ENCODE measurements around the gene SYT2.
"Not testable (repeated sequence)": the region's sequence is repeated elsewhere in the genome, so short reads cannot be mapped to it uniquely, and the experiment has no call there.

The SYT2 gene

DNA sequence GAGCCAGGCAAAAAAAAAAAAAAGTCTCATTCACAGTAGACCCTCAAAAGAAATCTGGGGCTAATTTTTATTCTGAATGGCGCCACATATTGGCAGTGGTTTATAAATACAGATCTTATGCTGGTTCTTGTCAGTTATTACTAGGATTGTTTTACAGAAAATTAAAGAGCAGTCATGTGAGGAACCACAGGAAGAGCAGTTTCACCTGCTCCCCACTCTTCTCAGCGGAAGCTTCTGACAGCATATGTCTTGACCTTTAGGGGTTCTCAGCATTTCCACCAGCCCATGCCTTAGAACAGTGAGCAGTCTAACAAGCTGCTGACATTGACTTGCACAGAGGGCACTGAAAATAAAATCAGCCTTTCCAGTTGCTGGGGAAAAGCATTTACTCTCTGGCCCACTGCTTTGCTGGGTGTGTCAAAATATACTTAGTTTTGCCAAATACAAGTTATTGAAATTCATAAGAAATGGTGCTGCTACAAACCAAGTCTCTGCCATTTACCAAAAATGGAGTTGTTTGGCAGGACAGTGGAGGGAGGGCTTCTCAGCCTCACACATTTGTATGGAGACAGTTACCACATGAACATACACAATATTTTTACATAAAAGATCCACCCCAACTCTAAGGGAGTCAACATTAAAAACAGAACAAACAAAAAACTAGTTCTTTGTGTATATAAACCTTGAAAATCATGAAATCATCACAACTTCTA is 144.2 kb downstream of the SYT2 start:
- peak; percentile 21 for DNase-seq

- peak; percentile 49 for DNase-seq
These were observed 145.2 kb downstream of the SYT2 start for GRCh38 chr1:202564958-202565495.

GRCh38 chr1:202563818-202564217 is 146.4 kb downstream of the SYT2 start:
- no peak for DNase-seq

DNA sequence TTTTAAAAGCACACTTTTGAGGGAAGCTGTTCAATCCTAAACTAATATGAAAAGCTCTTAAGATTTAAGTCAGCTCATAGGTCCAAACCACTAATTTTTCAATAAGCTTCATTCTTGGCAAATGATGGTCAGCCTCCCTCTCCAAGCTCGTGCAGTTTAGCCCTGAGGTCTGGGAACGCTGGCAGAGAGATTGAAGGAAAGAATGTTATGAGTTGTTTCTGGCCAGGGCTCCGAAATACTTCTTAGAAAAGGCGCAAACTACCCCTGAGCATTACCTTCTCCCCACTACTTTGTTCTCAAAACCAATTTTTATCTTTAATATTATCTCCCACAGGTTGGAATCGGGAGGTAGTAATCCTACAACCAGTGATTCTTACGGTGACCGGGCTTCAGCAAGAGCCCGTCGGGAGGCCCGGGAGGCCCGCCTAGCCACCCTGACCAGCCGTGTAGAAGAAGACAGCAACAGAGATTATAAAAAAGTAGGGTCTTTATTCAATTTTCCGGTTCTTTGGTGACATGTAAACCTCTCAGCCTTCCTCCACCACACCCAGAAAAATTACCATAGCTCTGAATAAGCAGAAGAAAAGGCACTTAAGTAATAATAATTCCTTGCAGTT is 147.7 kb downstream of the SYT2 start:
- DNase-seq: no peak

- peak; percentile 25 for DNase-seq
These were observed 148.4 kb downstream of the SYT2 start for GRCh38 chr1:202561726-202562443.

DNA sequence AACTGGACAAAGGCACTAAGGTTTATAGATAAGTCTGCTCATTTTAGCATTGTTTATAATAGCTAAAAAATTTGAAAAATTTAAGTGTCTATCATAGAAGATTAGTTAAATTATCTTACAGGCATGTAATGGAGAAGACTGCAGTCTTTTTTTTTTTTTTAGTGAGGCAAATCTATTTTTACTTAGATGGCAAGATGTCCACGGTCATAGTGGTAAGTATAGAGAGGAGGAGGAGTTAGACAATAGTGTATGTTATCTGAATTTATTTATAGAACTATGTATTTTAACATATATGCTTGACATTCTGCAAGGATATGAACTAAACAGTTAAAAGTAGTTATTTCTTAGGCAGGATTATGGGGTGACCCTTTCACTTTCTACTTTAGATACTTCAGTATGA is 149.0 kb downstream of the SYT2 start:
- DNase-seq: no peak

DNA sequence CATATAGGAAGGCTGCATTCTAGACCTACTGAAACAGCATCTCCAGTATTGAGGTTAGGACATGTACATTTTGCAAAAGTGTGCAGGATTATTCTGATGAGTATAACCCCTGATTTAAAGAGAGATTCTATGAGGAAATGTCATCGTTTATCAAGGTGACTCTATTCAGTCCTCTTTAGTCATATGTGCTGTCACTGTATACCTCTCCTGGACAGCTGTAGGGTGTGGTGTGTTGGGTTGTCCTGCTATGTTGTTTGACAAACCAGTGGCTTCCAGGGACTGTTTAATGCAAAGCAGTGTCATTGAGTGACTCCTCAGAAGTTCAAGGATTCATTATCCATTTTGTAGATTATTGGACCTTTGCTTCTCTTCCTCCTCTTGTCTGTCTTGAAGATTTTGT is 152.6 kb downstream of the SYT2 start:
- not testable (repeated sequence) for DNase-seq

- DNase-seq: not testable (repeated sequence)
These were observed 154.2 kb downstream of the SYT2 start for GRCh38 chr1:202556037-202556436.

DNA sequence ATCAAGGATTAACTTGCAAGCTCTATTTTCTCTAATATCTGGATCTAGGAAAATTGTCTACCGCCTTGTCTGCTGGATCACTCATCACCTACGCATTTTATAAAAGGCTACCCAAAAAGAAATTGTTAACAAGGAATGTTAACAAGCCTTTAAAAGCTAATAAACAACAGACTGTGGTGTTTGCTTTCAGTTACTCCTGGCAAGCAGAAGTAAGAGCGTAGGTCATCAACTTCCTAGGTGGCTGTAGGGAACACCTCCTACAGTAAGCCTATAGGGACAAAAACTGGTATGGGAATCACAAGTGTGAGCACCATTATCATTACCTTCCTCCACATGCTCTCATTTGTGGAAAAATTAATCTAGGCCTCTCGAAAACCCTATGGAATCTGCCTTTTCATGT is 155.6 kb downstream of the SYT2 start:
- not testable (repeated sequence) for DNase-seq

DNA sequence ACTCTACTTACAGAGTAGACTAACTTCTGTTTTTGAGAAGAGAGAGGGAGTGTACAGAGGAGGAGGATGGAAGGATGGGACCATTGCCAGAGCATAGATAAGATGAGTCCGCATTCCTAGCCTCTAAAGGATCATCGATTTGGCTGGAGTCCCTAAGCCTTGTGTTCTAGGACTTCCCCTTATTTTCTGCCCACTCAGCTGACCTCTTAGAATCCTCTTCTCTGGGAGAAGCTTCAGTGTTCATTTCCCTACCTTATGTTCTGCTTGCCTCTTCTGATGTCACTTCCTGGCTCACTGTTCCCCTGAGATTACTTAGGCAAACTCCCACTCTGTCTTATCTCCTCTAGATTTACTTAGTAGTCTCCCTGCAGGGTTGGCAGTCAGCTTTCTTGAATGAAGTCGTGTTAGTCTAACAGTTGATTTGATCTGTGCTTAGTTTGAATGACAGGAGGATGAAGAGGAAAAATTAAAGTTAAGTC is 156.7 kb downstream of the SYT2 start:
- no peak for DNase-seq

- DNase-seq: not testable (repeated sequence)
These were observed 157.2 kb downstream of the SYT2 start for GRCh38 chr1:202553078-202553477.

- not testable (repeated sequence) for DNase-seq
These were observed 157.6 kb downstream of the SYT2 start for GRCh38 chr1:202552615-202553014.

DNA sequence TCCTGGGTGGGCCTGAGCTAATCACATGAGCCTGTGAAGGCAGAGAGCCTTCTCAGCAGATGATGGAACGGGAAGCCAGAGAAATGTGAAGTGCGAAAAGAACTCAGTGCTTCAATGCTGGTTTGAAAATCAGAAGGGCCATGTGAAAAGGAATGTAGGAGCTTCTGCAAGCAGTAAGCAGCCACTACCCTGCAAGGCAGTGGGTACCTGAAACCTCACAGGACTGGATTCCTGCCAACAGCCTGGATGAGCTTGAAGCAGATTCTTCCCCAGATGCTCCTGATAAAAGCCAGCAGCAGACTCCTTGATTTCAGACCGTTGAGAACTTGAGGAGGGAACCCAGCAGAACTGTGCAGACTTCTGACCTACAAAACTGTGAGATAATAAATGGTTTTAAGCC is 158.6 kb downstream of the SYT2 start:
- DNase-seq: no peak

DNA sequence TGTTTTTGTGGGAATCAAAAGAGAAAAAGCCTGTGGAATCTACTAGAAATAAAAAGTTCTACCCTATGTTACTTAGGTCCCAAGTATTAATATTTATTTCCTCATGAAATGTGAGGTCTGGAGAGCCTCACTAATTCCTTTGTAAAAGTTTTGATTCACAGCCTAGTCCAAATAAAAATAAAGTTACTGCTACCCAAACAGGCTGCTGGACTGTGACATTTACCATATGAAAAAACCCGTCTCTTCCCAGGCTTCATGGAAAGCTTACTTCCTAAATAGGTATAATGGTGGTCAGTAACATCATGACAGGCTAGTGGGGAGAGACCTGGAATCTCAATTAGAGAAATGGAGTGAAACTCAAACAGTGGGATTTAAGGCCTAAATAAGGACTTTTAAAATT is 160.2 kb downstream of the SYT2 start:
- DNase-seq: not testable (repeated sequence)

- no peak for DNase-seq
These were observed 163.0 kb downstream of the SYT2 start for GRCh38 chr1:202547215-202547614.

DNA sequence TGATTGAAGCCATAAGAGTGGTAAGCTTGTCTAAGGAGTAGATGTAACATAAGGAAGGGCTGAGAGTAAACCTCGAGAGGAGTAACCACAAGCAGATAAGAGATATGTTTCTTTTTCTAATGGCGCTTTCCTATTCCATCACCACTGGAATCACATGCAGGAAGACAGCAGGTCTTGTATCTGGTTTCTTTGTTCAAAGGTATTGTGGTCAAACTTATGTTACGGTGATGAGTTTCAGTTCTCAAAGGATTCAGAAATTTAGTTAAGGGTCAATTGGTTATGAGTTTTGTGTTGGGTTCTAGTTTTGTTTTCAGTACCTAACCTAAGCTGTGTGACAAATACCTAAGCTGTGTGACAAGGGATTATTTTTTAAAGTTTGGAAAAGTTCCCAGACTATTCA is 163.5 kb downstream of the SYT2 start:
- not testable (repeated sequence) for DNase-seq

DNA sequence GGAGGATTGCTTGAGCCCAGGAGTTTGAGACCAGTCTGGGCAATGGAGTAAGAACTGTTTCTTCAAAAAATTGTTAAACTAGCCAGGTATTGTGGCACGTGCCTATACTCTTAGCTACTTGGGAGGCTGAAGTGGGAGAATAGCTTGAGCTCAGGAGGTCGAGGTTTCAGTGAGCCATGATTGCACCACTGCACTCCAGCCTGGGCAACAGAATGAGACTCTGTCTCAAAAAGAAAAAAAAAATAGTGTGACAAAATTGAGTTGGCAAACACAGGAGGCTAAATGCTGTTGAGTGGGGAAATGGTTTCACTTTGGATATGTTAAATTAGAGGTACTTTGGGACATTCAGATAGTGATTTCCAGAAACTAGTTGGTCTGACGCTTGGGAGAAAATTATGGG is 163.9 kb downstream of the SYT2 start:
- not testable (repeated sequence) for DNase-seq

GRCh38 chr1:202545647-202546303 is 164.5 kb downstream of the SYT2 start:
- DNase-seq: not testable (repeated sequence)

DNA sequence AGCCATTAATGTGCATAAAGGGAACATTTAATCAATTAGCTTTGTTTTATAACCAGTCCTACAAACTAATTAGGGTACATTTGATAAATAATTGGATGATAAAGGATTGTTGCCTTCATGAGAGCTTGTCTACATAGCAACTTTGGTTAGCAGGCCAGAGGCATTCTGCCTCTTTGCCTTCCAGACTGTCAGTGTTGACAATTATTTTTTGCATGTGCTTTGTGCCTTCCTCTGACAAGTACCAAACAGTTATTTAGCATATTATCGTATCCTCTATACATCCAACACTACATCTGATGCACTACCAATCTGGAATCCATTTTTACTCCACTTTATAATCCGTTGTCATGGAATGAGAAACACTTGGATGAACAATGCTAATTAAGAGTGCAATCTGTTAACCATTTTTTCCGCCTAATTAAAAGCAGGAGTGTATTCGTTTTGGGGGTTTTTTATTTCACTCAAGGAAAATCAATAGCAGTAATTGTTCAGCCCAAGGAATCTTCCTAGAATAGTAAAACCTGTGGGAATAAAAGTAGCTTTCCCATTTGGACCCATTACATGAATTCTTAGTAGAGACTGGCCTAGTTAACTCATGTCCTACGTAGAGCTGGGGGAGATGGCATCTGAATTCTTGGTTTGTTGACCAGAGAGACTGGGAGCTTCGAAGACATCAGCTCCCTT is 165.3 kb downstream of the SYT2 start:
- DNase-seq: not testable (repeated sequence)

DNA sequence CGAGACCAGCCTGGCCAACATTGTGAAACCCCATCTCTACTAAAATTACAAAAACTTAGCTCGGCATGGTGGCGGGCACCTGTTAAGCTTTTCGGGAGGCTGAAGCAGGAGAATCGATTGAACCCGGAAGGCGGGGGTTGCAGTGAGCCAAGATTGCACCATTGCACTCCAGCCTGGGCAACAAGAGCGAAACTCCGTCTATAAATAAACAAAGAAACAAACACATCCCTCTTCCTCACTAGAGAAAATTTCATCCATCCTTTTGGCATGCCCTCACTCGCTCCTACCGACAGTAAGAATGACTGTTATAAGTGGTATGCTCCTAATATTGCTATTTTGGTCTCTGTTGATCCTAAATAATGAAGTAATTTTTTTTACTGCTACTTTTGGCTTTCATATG is 166.7 kb downstream of the SYT2 start:
- DNase-seq: not testable (repeated sequence)

DNA sequence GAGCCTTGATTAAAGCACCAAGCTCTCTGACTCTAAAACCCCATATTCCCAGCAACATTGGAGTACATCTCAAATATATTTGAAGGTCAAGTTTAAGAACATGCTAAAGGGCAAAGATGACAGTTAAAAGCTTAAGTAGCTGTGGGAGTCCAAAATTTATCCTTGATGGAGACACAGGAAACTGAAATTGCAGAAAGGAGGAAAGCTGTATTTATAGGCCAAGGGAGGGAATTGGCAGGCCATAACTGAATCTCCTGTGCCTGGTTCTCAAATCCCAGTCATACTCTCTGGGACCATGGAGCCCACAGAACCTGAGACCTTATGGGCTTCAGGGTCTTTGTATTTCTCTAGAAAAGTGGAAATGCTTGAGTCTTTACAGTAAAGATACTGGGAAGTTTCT is 167.8 kb downstream of the SYT2 start:
- not testable (repeated sequence) for DNase-seq

- DNase-seq: not testable (repeated sequence)
These were observed 169.4 kb downstream of the SYT2 start for GRCh38 chr1:202540858-202541257.
